PC-9 (cell line): ENCODE measurements around the gene ZFP36L1. TPM values are rescaled to one million over a fixed set of nuclear protein-coding genes. Genes with fewer than 3 reads are reported as not detected.
A peak's percentile ranks its signal among the peaks of the same experiment; 100 is the strongest.

ENCODE experiments used
- BruUV-seq: library from RNA; stranded (reverse); fragments of 400-500 nt; replicated peaks from 2 replicates; lab custom pipeline; 2021; lab: Mats Ljungman, UMichigan
- CTCF ChIA-PET: fragments of 300-600 bp; sonication (Branson Sonifier 250); formaldehyde crosslinking; loops from one replicate; lab custom pipeline; 2022; ENCODE audit warnings: antibody characterized with exemption; lab: Charles Lee
- POLR2A ChIA-PET: fragments of 300-600 bp; sonication (Branson Sonifier 250); formaldehyde crosslinking; loops from one replicate; lab custom pipeline; 2022; ENCODE audit warnings: antibody characterized with exemption; ENCODE audit not compliant: unreplicated experiment; lab: Charles Lee
- DNase-seq, 2 experiments: peaks; one replicate each; pipeline versions ENCODE4 v3.0.0 to v3.0.0-alpha.2; 2015 to 2022; ENCODE audit warnings: mixed read lengths in 1 of 2
- H2AFZ ChIP-seq: fragments of 200-600 bp; sonication (generic); 2 replicates; pipeline ENCODE4 v1.8.1; 2017; ENCODE audit warnings: antibody characterized with exemption
- H3F3A ChIP-seq: fragments of 200-600 bp; sonication (generic); 2 replicates; pipeline ENCODE4 v1.8.1; 2017; ENCODE audit warnings: antibody characterized with exemption, mild to moderate bottlenecking, low read depth; ENCODE audit not compliant: insufficient read depth
- H3K27ac ChIP-seq: fragments of 200-600 bp; sonication (generic); 2 replicates; pipeline ENCODE4 v1.6.1; 2016; ENCODE audit warnings: mixed run types
- H3K27me3 ChIP-seq: fragments of 200-600 bp; sonication (generic); 2 replicates; pipeline ENCODE4 v1.6.1; 2016; ENCODE audit warnings: low read depth, mixed run types; ENCODE audit not compliant: insufficient read depth
- H3K36me3 ChIP-seq: fragments of 200-600 bp; sonication (generic); 2 replicates; pipeline ENCODE4 v1.6.1; 2016; ENCODE audit warnings: low read depth, mixed run types
- H3K4me1 ChIP-seq: fragments of 200-600 bp; sonication (generic); replicated peaks from 2 replicates; pipeline ENCODE4 v1.6.1; 2016; ENCODE audit warnings: mixed run types; ENCODE audit not compliant: insufficient read depth
- H3K4me2 ChIP-seq: fragments of 200-600 bp; sonication (generic); 2 replicates; pipeline ENCODE4 v1.6.1; 2017; ENCODE audit warnings: mixed run types
- H3K4me3 ChIP-seq: fragments of 200-600 bp; sonication (generic); 2 replicates; pipeline ENCODE4 v1.6.1; 2016; ENCODE audit warnings: mixed run types
- H3K79me2 ChIP-seq: fragments of 200-600 bp; sonication (generic); 2 replicates; pipeline ENCODE4 v1.6.1; 2017; ENCODE audit warnings: low read depth, mixed run types
- H3K9me2 ChIP-seq: fragments of 200-600 bp; sonication (generic); 2 replicates; pipeline ENCODE4 v1.8.1; 2017; ENCODE audit warnings: mild to moderate bottlenecking; ENCODE audit not compliant: insufficient read depth
- H3K9me3 ChIP-seq: fragments of 200-600 bp; sonication (generic); 2 replicates; pipeline ENCODE4 v1.8.1; 2016; ENCODE audit warnings: low read depth; ENCODE audit not compliant: insufficient read depth
- H4K20me1 ChIP-seq: fragments of 200-600 bp; sonication (generic); 2 replicates; pipeline ENCODE4 v1.8.1; 2017; ENCODE audit not compliant: insufficient read depth
- CTCF ChIP-seq: fragments of 200-600 bp; sonication (generic); conservative IDR thresholded peaks from 2 replicates; pipeline ENCODE4 v1.6.1; 2017; ENCODE audit warnings: mixed run types, antibody characterized with exemption, mild to moderate bottlenecking, moderate library complexity
- EZH2 ChIP-seq: fragments of 200-600 bp; sonication (generic); IDR thresholded peaks from 2 replicates; pipeline ENCODE4 v1.8.0; 2017; ENCODE audit warnings: antibody characterized with exemption, low read depth
- intact Hi-C: fragments of 100-400 bp; cut with micrococcal nuclease; formaldehyde crosslinking; loops from one replicate; pipeline ENCODE4 v1.10.0; 2022; ENCODE audit not compliant: unreplicated experiment
- total RNA-seq: library from RNA; stranded (reverse); gene quantifications from 2 replicates; pipeline ENCODE4 v1.2.3, GENCODE V29; 2021

ZFP36L1 gene
- total RNA-seq, 1 experiment from 2014 or later = 179 TPM

- Histone ChIP-seq H3K9me2 (no peaks in the 10 kb centered on the region), H3K36me3 (no peaks in the 10 kb centered on the region), H3K4me2 (peak overlapping the region; percentile 60), H3K79me2 (no peaks in the 10 kb centered on the region), H3K4me3 (no peak overlapping the region), H3K9me3 (no peaks in the 10 kb centered on the region), H3F3A (peaks cover 9% of the 10 kb centered on the region; the same call in 1 of the 2 replicates), H3K4me1 (peaks cover 4% of the 10 kb centered on the region), H2AFZ (peak overlapping the region; percentile 75), H4K20me1 (no peaks in the 10 kb centered on the region), H3K27me3 (no peaks in the 10 kb centered on the region), H3K27ac (no peak overlapping the region)
- ChIA-PET CTCF (interaction anchor here (0.5 to 1.7 kb wide), 6 partner anchors 8 to 1325 kb away, joined by 3 to 6 read pairs (median 4); no protein-coding TSS in a partner anchor), POLR2A (interaction anchor here (0.6 kb wide), 1 partner anchor 891 kb away, joined by 3 read pairs; no protein-coding TSS in a partner anchor)
- no TSS peak for BruUV-seq
- TF ChIP-seq CTCF = peak; percentile 94
- TF ChIP-seq EZH2 = no peak
- intact Hi-C loops = loop anchor here (2.0 kb wide), 1 partner anchor 884 kb away; no protein-coding TSS in a partner anchor
- peak; percentile 68 to 85 for DNase-seq
These were observed 31.9 kb upstream of the ZFP36L1 start for GRCh38 chr14:68824517-68825347.

GRCh38 chr14:68824207-68824516, 31.3 kb upstream of the ZFP36L1 start:
- H3K27me3 ChIP-seq = no peaks in the 10 kb centered on the region
- no peak overlapping the region for H3K4me3 ChIP-seq
- H3K4me1 ChIP-seq = peaks cover 10% of the 10 kb centered on the region
- intact Hi-C loops = loop anchor here (2.0 kb wide), 1 partner anchor 883 kb away; no protein-coding TSS in a partner anchor
- no peak overlapping the region for H3K27ac ChIP-seq
- no peaks in the 10 kb centered on the region for H3K36me3 ChIP-seq
- H3K9me3 ChIP-seq = no peaks in the 10 kb centered on the region
- H3K4me2 ChIP-seq = 0 out of 2 replicates have a peak overlapping the region, but pooled peaks have one; percentile 60
- no peak for DNase-seq
- H2AFZ ChIP-seq = peak overlapping the region; percentile 75
- CTCF ChIA-PET = interaction anchor here (1.4 to 1.7 kb wide), 3 partner anchors 9 to 574 kb away, joined by 3 to 6 read pairs (median 6); no protein-coding TSS in a partner anchor
- peaks cover 14% of the 10 kb centered on the region; the same call in 1 of the 2 replicates for H3F3A ChIP-seq
- no peaks in the 10 kb centered on the region for H3K79me2 ChIP-seq
- no TSS peak for BruUV-seq
- H3K9me2 ChIP-seq = no peaks in the 10 kb centered on the region
- TF ChIP-seq CTCF = no peak
- TF ChIP-seq EZH2 = no peak
- H4K20me1 ChIP-seq = no peaks in the 10 kb centered on the region
- POLR2A ChIA-PET = no interaction called here

- Histone ChIP-seq H3K36me3 (no peaks in the 10 kb centered on the region), H3K4me1 (peaks cover 15% of the 10 kb centered on the region), H3K27ac (no peak overlapping the region), H3K9me2 (no peaks in the 10 kb centered on the region), H2AFZ (no peak overlapping the region), H3K9me3 (no peaks in the 10 kb centered on the region), H3K4me2 (no peak overlapping the region), H3F3A (peaks cover 14% of the 10 kb centered on the region; the same call in 1 of the 2 replicates), H3K27me3 (no peaks in the 10 kb centered on the region), H3K79me2 (no peaks in the 10 kb centered on the region), H4K20me1 (no peaks in the 10 kb centered on the region), H3K4me3 (no peak overlapping the region)
- CTCF ChIA-PET = interaction anchor here (1.4 to 1.7 kb wide), 3 partner anchors 9 to 574 kb away, joined by 3 to 6 read pairs (median 6); no protein-coding TSS in a partner anchor
- DNase-seq = no peak
- BruUV-seq = no TSS peak
- POLR2A ChIA-PET = no interaction called here
- intact Hi-C loops = loop anchor here (2.0 kb wide), 1 partner anchor 883 kb away; no protein-coding TSS in a partner anchor
- TF ChIP-seq EZH2 (no peak), CTCF (no peak)
These were observed 30.8 kb upstream of the ZFP36L1 start for GRCh38 chr14:68823434-68824206.
